Hepatocyte (in vitro differentiated cells): ENCODE data around the gene ITGB1BP1.

Experiments used
- EZH2 ChIP-seq: fragments of 200-600 bp; sonication (generic); IDR thresholded peaks from 2 replicates; pipeline ENCODE4 v1.6.1; 2016; ENCODE audit warnings: antibody characterized with exemption, mild to moderate bottlenecking, borderline replicate concordance
- EZH2phosphoT487 ChIP-seq: fragments of 200-600 bp; sonication (generic); IDR thresholded peaks from one replicate; pipeline ENCODE4 v1.6.1; 2018; ENCODE audit warnings: antibody characterized with exemption, mild to moderate bottlenecking, low read depth, moderate library complexity; ENCODE audit not compliant: unreplicated experiment, severe bottlenecking
- TF ChIP-seq, protein P1 (sequence below): fragments of 200-600 bp; sonication (generic); IDR thresholded peaks from 2 replicates; pipeline ENCODE4 v1.5.1; 2016; ENCODE audit warnings: antibody characterized with exemption, mild to moderate bottlenecking; ENCODE audit not compliant: poor library complexity

DNA sequence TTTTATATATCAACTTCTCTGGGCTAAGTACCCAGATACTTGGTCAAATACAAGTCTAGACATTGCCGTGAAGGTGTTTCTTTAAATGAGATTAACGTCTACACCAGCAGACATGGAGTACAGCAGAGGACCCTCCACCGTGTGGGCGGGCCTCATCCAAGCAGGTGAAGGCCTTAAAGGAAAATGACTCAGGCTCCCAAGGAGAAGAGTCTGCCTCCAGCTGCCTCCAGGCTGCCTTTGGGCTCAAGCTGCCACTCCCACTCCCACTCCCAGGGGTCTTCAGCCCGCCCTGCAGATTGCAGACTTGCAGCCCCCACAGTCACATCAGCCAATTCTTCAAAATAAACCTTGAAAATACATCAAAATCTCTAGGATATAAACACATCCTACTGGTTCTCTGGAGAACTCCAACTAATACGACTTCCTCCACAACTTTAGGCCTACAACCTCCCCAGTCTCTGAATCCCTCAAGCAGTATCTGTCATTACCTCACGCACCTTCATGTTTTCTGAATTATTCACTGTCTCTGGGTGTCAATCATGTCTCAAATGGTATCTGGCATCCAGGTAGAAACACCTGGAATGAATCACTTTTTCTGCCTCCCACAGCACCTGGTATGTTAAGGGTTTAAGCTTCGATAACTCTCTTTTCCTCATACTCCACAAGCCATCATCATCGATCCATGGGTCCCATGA, 6.9 kb downstream of the ITGB1BP1 start:
- TF ChIP-seq, protein P1, sequence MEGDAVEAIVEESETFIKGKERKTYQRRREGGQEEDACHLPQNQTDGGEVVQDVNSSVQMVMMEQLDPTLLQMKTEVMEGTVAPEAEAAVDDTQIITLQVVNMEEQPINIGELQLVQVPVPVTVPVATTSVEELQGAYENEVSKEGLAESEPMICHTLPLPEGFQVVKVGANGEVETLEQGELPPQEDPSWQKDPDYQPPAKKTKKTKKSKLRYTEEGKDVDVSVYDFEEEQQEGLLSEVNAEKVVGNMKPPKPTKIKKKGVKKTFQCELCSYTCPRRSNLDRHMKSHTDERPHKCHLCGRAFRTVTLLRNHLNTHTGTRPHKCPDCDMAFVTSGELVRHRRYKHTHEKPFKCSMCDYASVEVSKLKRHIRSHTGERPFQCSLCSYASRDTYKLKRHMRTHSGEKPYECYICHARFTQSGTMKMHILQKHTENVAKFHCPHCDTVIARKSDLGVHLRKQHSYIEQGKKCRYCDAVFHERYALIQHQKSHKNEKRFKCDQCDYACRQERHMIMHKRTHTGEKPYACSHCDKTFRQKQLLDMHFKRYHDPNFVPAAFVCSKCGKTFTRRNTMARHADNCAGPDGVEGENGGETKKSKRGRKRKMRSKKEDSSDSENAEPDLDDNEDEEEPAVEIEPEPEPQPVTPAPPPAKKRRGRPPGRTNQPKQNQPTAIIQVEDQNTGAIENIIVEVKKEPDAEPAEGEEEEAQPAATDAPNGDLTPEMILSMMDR, result no peak
- no peak for TF ChIP-seq EZH2phosphoT487
- TF ChIP-seq EZH2, result no peak
